GM12878 (cell line): ENCODE data around the gene RNF220. TPM values are rescaled to one million over a fixed set of nuclear protein-coding genes. Genes with fewer than 3 reads are reported as not detected.

Source experiments
- ATAC-seq: fragments of 200-7000 bp; cut with Tn5 transposase; 3 replicates; pipeline ENCODE4 v1.9.1; 2020; ENCODE audit warnings: mild to moderate bottlenecking, moderate library complexity
- BruUV-seq: library from RNA; stranded (reverse); fragments of 400-500 nt; replicated peaks from 2 replicates; lab custom pipeline; 2021; lab: Mats Ljungman, UMichigan
- CTCF ChIA-PET: fragments of 300-600 bp; sonication (Branson Sonifier 250); formaldehyde crosslinking; extraction: SDS; loops from one replicate; lab custom pipeline; 2021; ENCODE audit warnings: inconsistent platforms; lab: Yijun Ruan, JAX
- POLR2A ChIA-PET: fragments of 350-600 bp; formaldehyde crosslinking; extraction: SDS; loops from one replicate; lab custom pipeline; 2021; ENCODE audit warnings: inconsistent platforms; lab: Charles Lee
- RAD21 ChIA-PET: fragments of 300-600 bp; sonication (Branson Sonifier 250); formaldehyde crosslinking; loops from one replicate; lab custom pipeline; 2023; ENCODE audit warnings: antibody characterized with exemption; ENCODE audit not compliant: unreplicated experiment; lab: Charles Lee
- SMC1A ChIA-PET: fragments of 300-600 bp; sonication (Branson Sonifier 250); formaldehyde crosslinking; loops from one replicate; lab custom pipeline; 2023; ENCODE audit not compliant: unreplicated experiment, uncharacterized antibody; lab: Charles Lee
- DNase-seq: peaks from one replicate; pipeline ENCODE4 v3.0.0-alpha.2; 2011; ENCODE audit warnings: low read depth, low spot score
- FAIRE-seq: peaks from 3 replicates; lab custom pipeline; 2011; peaks lifted over from hg19 to GRCh38; lab: Jason Lieb, UNC
- H2AFZ ChIP-seq: 2 replicates; pipeline ENCODE4 v1.6.0; 2011; ENCODE audit warnings: low read depth, low read length, control low read depth; ENCODE audit not compliant: control insufficient read depth
- H3K27ac ChIP-seq: 2 replicates; pipeline ENCODE4 v1.5.1; 2011; ENCODE audit warnings: control low read depth; ENCODE audit not compliant: control insufficient read depth, insufficient read depth
- H3K27me3 ChIP-seq, 2 experiments: replicated peaks in 1 of 2; 2 replicates each; pipeline versions ENCODE4 v1.6.0 to v1.6.1; 2011; ENCODE audit warnings: low read length in 1 of 2; ENCODE audit not compliant: control insufficient read depth in 2 of 2, insufficient read depth in 2 of 2
- H3K36me3 ChIP-seq, 2 experiments: 2 replicates each; pipeline ENCODE4 v1.5.1; 2011; ENCODE audit warnings: low read length in 1 of 2; ENCODE audit not compliant: control insufficient read depth in 2 of 2, insufficient read depth in 2 of 2
- H3K4me1 ChIP-seq: 2 replicates; pipeline ENCODE4 v1.6.1; 2011; ENCODE audit warnings: mild to moderate bottlenecking, low read length, moderate library complexity, mixed read lengths; ENCODE audit not compliant: control insufficient read depth, insufficient read depth
- H3K4me2 ChIP-seq: 2 replicates; pipeline ENCODE4 v1.6.0; 2011; ENCODE audit warnings: control low read depth; ENCODE audit not compliant: control insufficient read depth, insufficient read depth
- H3K4me3 ChIP-seq: fragments of 200-600 bp; sonication (generic); 2 replicates; pipeline ENCODE4 v1.5.1; 2016
- H3K79me2 ChIP-seq: 2 replicates; pipeline ENCODE4 v1.6.0; 2011; ENCODE audit warnings: low read length; ENCODE audit not compliant: control insufficient read depth, insufficient read depth
- H3K9ac ChIP-seq: 2 replicates; pipeline ENCODE4 v1.8.0; 2011; ENCODE audit warnings: low read length, control low read depth, mixed read lengths; ENCODE audit not compliant: control insufficient read depth, insufficient read depth
- H3K9me3 ChIP-seq: replicated peaks from 3 replicates; pipeline ENCODE4 v1.5.1; 2011; ENCODE audit warnings: mild to moderate bottlenecking, low read length; ENCODE audit not compliant: control insufficient read depth, insufficient read depth
- H4K20me1 ChIP-seq: 2 replicates; pipeline ENCODE4 v1.6.0; 2011; ENCODE audit not compliant: control insufficient read depth, insufficient read depth
- ASH2L ChIP-seq: fragments of 300-600, 200-600 bp; sonication (generic); IDR thresholded peaks from 2 replicates; pipeline ENCODE4 v1.6.1; 2017; ENCODE audit warnings: low read depth, mild to moderate bottlenecking, borderline replicate concordance
- CHD2 ChIP-seq: IDR thresholded peaks from 2 replicates; pipeline ENCODE4 v1.6.1; 2011; ENCODE audit warnings: low read depth, low read length, improper control_type of control experiment, borderline replicate concordance
- CREB1 ChIP-seq: IDR thresholded peaks from 2 replicates; pipeline ENCODE4 v1.6.1; 2012; ENCODE audit warnings: low read depth, mild to moderate bottlenecking, inconsistent platforms
- CREM ChIP-seq: IDR thresholded peaks from 2 replicates; pipeline ENCODE4 v1.6.1; 2014; ENCODE audit warnings: antibody characterized with exemption, low read depth
- IKZF2 ChIP-seq, 2 experiments: fragments of 450-650 bp; IDR thresholded peaks; 2 replicates each; pipeline ENCODE4 v1.6.1; 2017; ENCODE audit warnings: mild to moderate bottlenecking in 2 of 2, moderate library complexity in 2 of 2
- POU2F2 ChIP-seq: IDR thresholded peaks from 3 replicates; pipeline ENCODE4 v1.6.1; 2011; ENCODE audit warnings: low read depth, mild to moderate bottlenecking, low read length, borderline replicate concordance
- REST ChIP-seq: IDR thresholded peaks from 2 replicates; pipeline ENCODE4 v1.6.1; 2012; ENCODE audit warnings: mild to moderate bottlenecking, low read depth, low read length
- WRNIP1 ChIP-seq: IDR thresholded peaks from 2 replicates; pipeline ENCODE4 v1.6.1; 2011; ENCODE audit warnings: low read depth, low read length, improper control_type of control experiment, borderline replicate concordance
- ZBTB4 ChIP-seq: fragments of 450-650 bp; formaldehyde crosslinking; IDR thresholded peaks from 2 replicates; pipeline ENCODE4 v1.4.0; 2022; ENCODE audit warnings: mild to moderate bottlenecking, moderate library complexity
- WGBS: methylation state at CpG from one replicate; pipeline ENCODE4 v1.1.6; 2016; ENCODE audit warnings: low lambda C conversion rate; ENCODE audit not compliant: insufficient replicate concordance, insufficient coverage; ENCODE audit errors: missing lambda C conversion rate; 5-methylcytosine and 5-hydroxymethylcytosine counted together
- in situ Hi-C: fragments of 300-500 bp; cut with MboI; formaldehyde crosslinking; loops from 9 replicates; pipeline ENCODE4 v1.14.3; 2018; ENCODE audit warnings: mixed read lengths
- intact Hi-C: fragments of 100-400 bp; cut with micrococcal nuclease; formaldehyde crosslinking; loops from one replicate; pipeline ENCODE4 v1.14.2; 2022; ENCODE audit not compliant: unreplicated experiment
- polyA plus RNA-seq, 11 experiments: library from polyadenylated mRNA; depleted of rRNA in 4 of 11; unstranded in 6 of 11; stranded (reverse) in 5 of 11; fragments of >200 nt; fragmentation: Nextera tagmentation in 4 of 11; fragmentation: Illumina TruSeq in 1 of 11; extraction: Ambion mirVana in 4 of 11; extraction: Trizol in 1 of 11; gene quantifications; 1 replicate in 1 of 11; 2 replicates in 10 of 11; pipeline versions ENCODE4 v1.2.1 to v1.2.3, GENCODE V29; 2011 to 2016; ENCODE audit warnings: inconsistent platforms in 2 of 11, missing spikeins in 2 of 11, low read depth in 1 of 11
- total RNA-seq, 4 experiments: library from RNA; depleted of rRNA in 3 of 4; stranded (reverse); fragments of >200 nt in 3 of 4; fragmentation: Illumina TruSeq in 1 of 4; extraction: Trizol in 1 of 4; gene quantifications; 2 replicates each; pipeline versions ENCODE4 v1.2.1 to v1.2.3, GENCODE V29; 2013 to 2021

RNF220 gene
- total and polyA plus RNA-seq, 10 of the 15 experiments (the other 5 are each of a cell fraction or from before 2014, with no cell fraction given) = 4.6 to 84.1 (median 53.7) TPM

- TF ChIP-seq ZBTB4 = no peak
- no peak for TF ChIP-seq ASH2L
- no peak for TF ChIP-seq CREM
Observed at GRCh38 chr1:44409757-44410156, 4.7 kb downstream of the RNF220 start (continued).

- Histone ChIP-seq H2AFZ (no peak overlapping the region), H3K4me1 (no peaks in the 10 kb centered on the region), H3K36me3 (no peaks in the 10 kb centered on the region), H4K20me1 (no peaks in the 10 kb centered on the region; the same call in 1 of the 2 replicates), H3K79me2 (no peaks in the 10 kb centered on the region), H3K9me3 (no peaks in the 10 kb centered on the region), H3K27me3 (peaks cover 21 to 52% of the 10 kb centered on the region in 2 experiments), H3K4me2 (no peak overlapping the region), H3K4me3 (no peak overlapping the region), H3K9ac (no peak overlapping the region), H3K27ac (no peak overlapping the region)
- WGBS = 57% methylated on average over 10 of the region's 10 CpGs
- FAIRE-seq (no peak), DNase-seq (no peak), ATAC-seq (no peak)
- in situ Hi-C loops (no loop called here), intact Hi-C loops (no loop called here)
- CTCF ChIA-PET = no interaction called here
- BruUV-seq = no TSS peak
- POLR2A ChIA-PET = no interaction called here
- TF ChIP-seq CHD2 = no peak
- no peak for TF ChIP-seq IKZF2 (IDR thresholded peaks at IDR 0.05)
- TF ChIP-seq REST = no peak
- no peak for TF ChIP-seq CREB1
- no peak for TF ChIP-seq POU2F2
- no peak for TF ChIP-seq WRNIP1
- SMC1A ChIA-PET = no interaction called here
- RAD21 ChIA-PET = no interaction called here
Observed at GRCh38 chr1:44411861-44412260, 6.8 kb downstream of the RNF220 start.
